PC-3 (cell line): ENCODE data around the gene TAOK2. TPM values are rescaled to one million over a fixed set of nuclear protein-coding genes. Genes with fewer than 3 reads are reported as not detected.

Experiments used
- ATAC-seq: fragments of 200-7000 bp; cut with Tn5 transposase; 2 replicates; pipeline ENCODE4 v1.9.1; 2020; ENCODE audit warnings: mild to moderate bottlenecking, moderate library complexity
- BruUV-seq: library from RNA; stranded (reverse); fragments of 400-500 nt; replicated peaks from 2 replicates; lab custom pipeline; 2021; lab: Mats Ljungman, UMichigan
- CTCF ChIA-PET: fragments of 300-600 bp; sonication (Branson Sonifier 250); formaldehyde crosslinking; loops from one replicate; lab custom pipeline; 2022; ENCODE audit warnings: antibody characterized with exemption; lab: Charles Lee
- POLR2A ChIA-PET: fragments of 300-600 bp; sonication (Branson Sonifier 250); formaldehyde crosslinking; loops from one replicate; lab custom pipeline; 2022; ENCODE audit warnings: antibody characterized with exemption; ENCODE audit not compliant: unreplicated experiment; lab: Charles Lee
- DNase-seq: peaks from one replicate; pipeline ENCODE4 v3.0.0-alpha.2; 2015
- H2AFZ ChIP-seq: fragments of 300-600 bp; sonication (generic); 2 replicates; pipeline ENCODE4 v1.6.0; 2016; ENCODE audit warnings: antibody characterized with exemption, low read length
- H3F3A ChIP-seq: fragments of 300-600 bp; sonication (generic); one replicate; pipeline ENCODE4 v1.6.0; 2017; ENCODE audit warnings: antibody characterized with exemption, low read length, control low read depth, mild to moderate bottlenecking; ENCODE audit not compliant: unreplicated experiment
- H3K27ac ChIP-seq: fragments of 300-600 bp; sonication (generic); 2 replicates; pipeline ENCODE4 v1.5.1; 2016; ENCODE audit warnings: mild to moderate bottlenecking, low read length
- H3K27me3 ChIP-seq: fragments of 300-600 bp; sonication (generic); 2 replicates; pipeline ENCODE4 v1.6.1; 2016; ENCODE audit warnings: low read length, mixed read lengths
- H3K36me3 ChIP-seq: fragments of 300-600 bp; sonication (generic); 2 replicates; pipeline ENCODE4 v1.6.1; 2016; ENCODE audit warnings: low read depth, mixed run types, low read length, mixed read lengths
- H3K4me1 ChIP-seq: fragments of 300-600 bp; sonication (generic); 2 replicates; pipeline ENCODE4 v1.5.1; 2016; ENCODE audit warnings: low read length; ENCODE audit not compliant: insufficient read depth
- H3K4me2 ChIP-seq: fragments of 300-600 bp; sonication (generic); 2 replicates; pipeline ENCODE4 v1.6.0; 2016; ENCODE audit warnings: low read length
- H3K4me3 ChIP-seq: fragments of 300-600 bp; sonication (generic); 2 replicates; pipeline ENCODE4 v1.5.1; 2016; ENCODE audit warnings: mild to moderate bottlenecking, low read length, mixed read lengths
- H3K79me2 ChIP-seq: fragments of 300-600 bp; sonication (generic); 2 replicates; pipeline ENCODE4 v1.6.1; 2017; ENCODE audit warnings: low read length, mixed read lengths
- H3K9ac ChIP-seq: fragments of 300-600 bp; sonication (generic); 2 replicates; pipeline ENCODE4 v1.6.0; 2016; ENCODE audit warnings: mild to moderate bottlenecking, low read length
- H3K9me2 ChIP-seq: fragments of 300-600 bp; sonication (generic); replicated peaks from 2 replicates; pipeline ENCODE4 v1.6.1; 2016; ENCODE audit warnings: mixed run types, low read length, mixed read lengths
- H3K9me3 ChIP-seq: fragments of 300-600 bp; sonication (generic); 2 replicates; pipeline ENCODE4 v1.6.1; 2016; ENCODE audit warnings: low read length, mixed read lengths
- H4K20me1 ChIP-seq: fragments of 300-600 bp; sonication (generic); 2 replicates; pipeline ENCODE4 v1.6.1; 2016; ENCODE audit warnings: low read length, mixed read lengths
- EZH2 ChIP-seq: fragments of 300-600 bp; sonication (generic); IDR thresholded peaks from one replicate; pipeline ENCODE4 v1.6.1; 2017; ENCODE audit warnings: antibody characterized with exemption, mild to moderate bottlenecking, low read length; ENCODE audit not compliant: unreplicated experiment
- EZH2phosphoT487 ChIP-seq: fragments of 300-600 bp; sonication (generic); IDR thresholded peaks from 2 replicates; pipeline ENCODE4 v1.6.1; 2018; ENCODE audit warnings: mild to moderate bottlenecking, antibody characterized with exemption, low read length, borderline replicate concordance
- intact Hi-C: fragments of 100-400 bp; cut with micrococcal nuclease; formaldehyde crosslinking; loops from 2 replicates; pipeline ENCODE4 v1.9.0; 2023
- total RNA-seq: library from RNA; depleted of rRNA; stranded (reverse); fragments of >200 nt; gene quantifications from 2 replicates; pipeline ENCODE4 v1.2.3, GENCODE V29; 2014
- TF ChIP-seq, protein P1 (sequence below): fragments of 300-600 bp; sonication (generic); conservative IDR thresholded peaks from 2 replicates; pipeline ENCODE4 v1.5.1; 2017; ENCODE audit warnings: antibody characterized with exemption, low read depth, mild to moderate bottlenecking, low read length

TAOK2 gene
- total RNA-seq, 1 experiment from 2014 or later = 34.1 TPM

DNA sequence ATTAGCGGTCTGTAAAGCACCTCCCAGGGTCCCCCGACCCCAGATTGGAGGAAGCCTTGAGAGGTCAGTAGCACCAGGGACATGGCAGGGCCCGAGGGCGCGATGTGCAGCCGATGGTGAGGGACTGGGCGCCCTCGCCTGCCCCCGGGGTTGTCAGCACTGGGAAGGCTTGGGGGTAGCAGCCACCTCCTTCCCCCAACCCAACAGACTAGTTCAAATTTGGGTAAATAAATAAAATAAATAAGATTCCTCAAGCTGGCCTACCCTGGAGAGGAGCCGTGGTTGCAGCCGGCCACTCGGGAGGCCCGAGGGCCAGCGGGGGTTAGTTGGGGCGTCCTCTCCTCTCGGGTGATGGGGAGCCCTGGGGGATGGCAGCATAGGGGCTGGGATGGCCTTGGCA lies 50.8 kb downstream of the TAOK2 start:
- no peak overlapping the region for H3K27ac ChIP-seq
- ATAC-seq (no peak), DNase-seq (no peak)
- ChIA-PET POLR2A (no interaction called here), CTCF (no interaction called here)
- H3K36me3 ChIP-seq = no peaks in the 10 kb centered on the region
- no TSS peak for BruUV-seq
- no peaks in the 10 kb centered on the region for H3K9me2 ChIP-seq
- no peak overlapping the region for H3K4me3 ChIP-seq
- H2AFZ ChIP-seq = no peak overlapping the region
- H3F3A ChIP-seq = no peaks in the 10 kb centered on the region
- no peaks in the 10 kb centered on the region for H3K4me1 ChIP-seq
- no peak overlapping the region for H3K9ac ChIP-seq
- no peaks in the 10 kb centered on the region for H3K9me3 ChIP-seq
- intact Hi-C loops = loop anchor here (5.0 kb wide), 3 partner anchors 162 to 322 kb away; partner anchors contain the start of genes CDIPT and PAGR1
- no peak overlapping the region for H3K4me2 ChIP-seq
- no peaks in the 10 kb centered on the region for H3K27me3 ChIP-seq
- H4K20me1 ChIP-seq = no peaks in the 10 kb centered on the region
- TF ChIP-seq EZH2 (no peak), EZH2phosphoT487 (no peak)
- TF ChIP-seq, protein P1, sequence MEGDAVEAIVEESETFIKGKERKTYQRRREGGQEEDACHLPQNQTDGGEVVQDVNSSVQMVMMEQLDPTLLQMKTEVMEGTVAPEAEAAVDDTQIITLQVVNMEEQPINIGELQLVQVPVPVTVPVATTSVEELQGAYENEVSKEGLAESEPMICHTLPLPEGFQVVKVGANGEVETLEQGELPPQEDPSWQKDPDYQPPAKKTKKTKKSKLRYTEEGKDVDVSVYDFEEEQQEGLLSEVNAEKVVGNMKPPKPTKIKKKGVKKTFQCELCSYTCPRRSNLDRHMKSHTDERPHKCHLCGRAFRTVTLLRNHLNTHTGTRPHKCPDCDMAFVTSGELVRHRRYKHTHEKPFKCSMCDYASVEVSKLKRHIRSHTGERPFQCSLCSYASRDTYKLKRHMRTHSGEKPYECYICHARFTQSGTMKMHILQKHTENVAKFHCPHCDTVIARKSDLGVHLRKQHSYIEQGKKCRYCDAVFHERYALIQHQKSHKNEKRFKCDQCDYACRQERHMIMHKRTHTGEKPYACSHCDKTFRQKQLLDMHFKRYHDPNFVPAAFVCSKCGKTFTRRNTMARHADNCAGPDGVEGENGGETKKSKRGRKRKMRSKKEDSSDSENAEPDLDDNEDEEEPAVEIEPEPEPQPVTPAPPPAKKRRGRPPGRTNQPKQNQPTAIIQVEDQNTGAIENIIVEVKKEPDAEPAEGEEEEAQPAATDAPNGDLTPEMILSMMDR = no peak
- no peaks in the 10 kb centered on the region for H3K79me2 ChIP-seq

GRCh38 chr16:30025156-30025555 lies 51.5 kb downstream of the TAOK2 start:
- Histone ChIP-seq H3K9ac (no peak overlapping the region), H3F3A (no peaks in the 10 kb centered on the region), H3K27ac (no peak overlapping the region), H4K20me1 (no peaks in the 10 kb centered on the region), H3K4me3 (no peak overlapping the region), H3K4me1 (no peaks in the 10 kb centered on the region), H3K9me2 (no peaks in the 10 kb centered on the region), H3K27me3 (no peaks in the 10 kb centered on the region), H3K9me3 (no peaks in the 10 kb centered on the region), H3K79me2 (no peaks in the 10 kb centered on the region), H2AFZ (no peak overlapping the region), H3K36me3 (no peaks in the 10 kb centered on the region), H3K4me2 (no peak overlapping the region)
- ChIA-PET POLR2A (no interaction called here), CTCF (no interaction called here)
- DNase-seq (no peak), ATAC-seq (no peak)
- intact Hi-C loops = no loop called here
- no TSS peak for BruUV-seq
- TF ChIP-seq, protein P1 = no peak
- TF ChIP-seq EZH2 (no peak), EZH2phosphoT487 (no peak)

DNA sequence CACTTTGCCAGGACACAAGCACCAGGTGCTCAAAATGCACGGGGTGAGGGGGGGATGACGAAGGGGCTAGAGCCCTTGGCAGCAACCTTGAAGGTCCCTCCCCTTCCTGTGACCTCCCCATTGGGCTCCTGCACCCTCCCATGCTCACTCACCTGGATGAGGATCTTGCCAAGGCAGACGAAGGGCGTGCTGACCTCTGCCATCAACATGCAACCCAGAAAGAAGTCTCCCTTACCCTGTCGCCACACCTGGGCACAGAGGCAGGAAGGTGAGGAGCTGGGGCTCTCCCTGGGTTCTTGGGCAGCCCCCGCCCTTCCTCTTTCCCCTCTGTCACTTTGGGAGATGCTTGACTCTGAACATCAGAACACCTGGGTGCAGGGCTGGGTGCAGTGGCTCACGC lies 51.9 kb downstream of the TAOK2 start:
- ChIA-PET CTCF (no interaction called here), POLR2A (no interaction called here)
- Histone ChIP-seq H3K9me3 (no peaks in the 10 kb centered on the region), H3K4me3 (no peak overlapping the region), H3K36me3 (no peaks in the 10 kb centered on the region), H3K4me1 (no peaks in the 10 kb centered on the region), H3K27ac (no peak overlapping the region), H3K9ac (no peak overlapping the region), H3K27me3 (no peaks in the 10 kb centered on the region), H3K4me2 (no peak overlapping the region), H3K9me2 (no peaks in the 10 kb centered on the region), H2AFZ (no peak overlapping the region), H3F3A (no peaks in the 10 kb centered on the region), H3K79me2 (no peaks in the 10 kb centered on the region), H4K20me1 (no peaks in the 10 kb centered on the region)
- no TSS peak for BruUV-seq
- no peak for DNase-seq
- TF ChIP-seq EZH2phosphoT487 (no peak), EZH2 (no peak)
- TF ChIP-seq, protein P1 = no peak
- ATAC-seq = no peak
- intact Hi-C loops = no loop called here
